NCI-H748 (cell line): Measurements from ENCODE around the gene KLHL36.
"Not testable (repeated sequence)": the region's sequence is repeated elsewhere in the genome, so short reads cannot be mapped to it uniquely, and the experiment has no call there.

Experiments used
- DNase-seq: peaks from one replicate; lab custom pipeline; 2025; ENCODE audit not compliant: unreplicated experiment; lab: John Stamatoyannopoulos, UW

Gene KLHL36

GRCh38 chr16:84690088-84690819, 41.9 kb downstream of the KLHL36 start:
- DNase-seq = no peak

DNA sequence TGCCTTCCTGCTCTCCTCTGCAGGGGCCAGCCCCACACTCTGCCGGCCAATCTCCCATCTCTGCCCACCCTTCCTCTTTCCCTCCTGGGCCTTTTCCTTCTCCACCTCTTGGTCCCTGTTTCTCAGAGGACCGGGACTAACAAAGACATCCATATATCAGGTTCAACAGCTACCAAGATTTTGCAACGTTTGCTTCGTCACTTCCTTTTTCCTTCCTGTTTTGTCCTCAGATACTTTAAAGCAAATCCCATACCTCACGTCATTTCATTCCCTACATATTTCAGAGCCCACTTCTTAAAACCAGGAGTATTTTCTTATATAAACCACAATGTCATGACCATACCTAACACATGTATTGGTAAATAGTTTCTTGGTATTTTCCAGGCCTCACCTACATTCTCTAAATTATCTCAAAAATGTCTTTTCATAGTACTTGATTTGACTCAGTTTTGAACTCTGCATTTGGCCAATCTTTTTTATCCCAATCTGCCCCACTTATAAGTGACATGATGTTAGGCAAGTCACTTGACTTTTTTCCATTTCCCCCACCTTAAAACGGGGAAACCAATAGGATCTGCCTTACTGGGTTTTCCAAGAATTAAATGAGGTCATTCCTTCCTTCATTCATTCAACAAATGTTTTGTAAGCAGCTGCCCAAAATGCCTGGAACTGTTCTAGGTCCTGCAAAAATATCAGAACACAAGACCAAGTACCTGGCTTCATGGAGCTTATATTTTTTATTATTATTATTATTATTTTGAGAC, 44.3 kb downstream of the KLHL36 start:
- DNase-seq = no peak

DNA sequence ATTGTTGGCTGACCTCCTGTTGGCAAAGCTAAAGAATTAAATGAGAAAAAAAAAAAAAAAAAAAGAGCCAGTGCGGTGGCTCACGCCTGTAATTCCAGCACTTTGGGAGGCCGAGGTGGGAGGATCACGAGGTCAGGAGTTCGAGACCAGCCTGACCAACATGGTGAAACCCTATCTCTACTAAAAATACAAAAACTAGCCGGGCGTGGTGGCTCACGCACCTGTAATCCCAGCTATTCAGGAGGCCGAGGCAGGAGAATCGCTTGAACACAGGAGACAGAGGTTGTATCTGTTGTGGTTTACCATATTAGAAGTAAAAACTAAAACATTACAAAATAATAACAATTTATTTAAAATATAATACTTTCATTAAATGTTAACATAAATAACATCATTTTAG, 45.6 kb downstream of the KLHL36 start:
- not testable (repeated sequence) for DNase-seq

DNA sequence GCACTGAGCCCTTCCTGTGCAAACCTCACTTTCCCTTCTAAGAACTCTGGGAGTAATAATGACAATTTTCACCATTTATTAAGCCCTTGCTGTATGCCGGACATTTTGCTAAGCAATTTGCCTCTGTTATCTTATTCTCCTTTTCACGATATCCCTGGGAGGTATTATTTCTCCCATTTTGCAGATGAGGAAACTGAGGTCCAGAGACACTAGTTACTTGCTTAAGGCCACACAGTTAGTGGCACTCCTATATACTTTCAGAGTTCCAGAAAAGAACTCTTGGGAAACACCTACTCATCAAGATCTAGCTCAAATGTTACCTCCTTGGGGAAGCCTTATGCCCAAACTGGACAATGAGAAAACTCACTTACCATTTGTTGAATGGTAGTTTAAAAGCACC, 46.7 kb downstream of the KLHL36 start:
- no peak for DNase-seq

GRCh38 chr16:84699147-84699711, 50.9 kb downstream of the KLHL36 start:
- DNase-seq = peak; percentile 60

- DNase-seq = peak; percentile 81
Measured at GRCh38 chr16:84699712-84700445, 51.6 kb downstream of the KLHL36 start, which contains the start of gene USP10. USP10 (plus strand) TSS chr16:84700000; CDS start chr16:84700091, 91 bp downstream.

DNA sequence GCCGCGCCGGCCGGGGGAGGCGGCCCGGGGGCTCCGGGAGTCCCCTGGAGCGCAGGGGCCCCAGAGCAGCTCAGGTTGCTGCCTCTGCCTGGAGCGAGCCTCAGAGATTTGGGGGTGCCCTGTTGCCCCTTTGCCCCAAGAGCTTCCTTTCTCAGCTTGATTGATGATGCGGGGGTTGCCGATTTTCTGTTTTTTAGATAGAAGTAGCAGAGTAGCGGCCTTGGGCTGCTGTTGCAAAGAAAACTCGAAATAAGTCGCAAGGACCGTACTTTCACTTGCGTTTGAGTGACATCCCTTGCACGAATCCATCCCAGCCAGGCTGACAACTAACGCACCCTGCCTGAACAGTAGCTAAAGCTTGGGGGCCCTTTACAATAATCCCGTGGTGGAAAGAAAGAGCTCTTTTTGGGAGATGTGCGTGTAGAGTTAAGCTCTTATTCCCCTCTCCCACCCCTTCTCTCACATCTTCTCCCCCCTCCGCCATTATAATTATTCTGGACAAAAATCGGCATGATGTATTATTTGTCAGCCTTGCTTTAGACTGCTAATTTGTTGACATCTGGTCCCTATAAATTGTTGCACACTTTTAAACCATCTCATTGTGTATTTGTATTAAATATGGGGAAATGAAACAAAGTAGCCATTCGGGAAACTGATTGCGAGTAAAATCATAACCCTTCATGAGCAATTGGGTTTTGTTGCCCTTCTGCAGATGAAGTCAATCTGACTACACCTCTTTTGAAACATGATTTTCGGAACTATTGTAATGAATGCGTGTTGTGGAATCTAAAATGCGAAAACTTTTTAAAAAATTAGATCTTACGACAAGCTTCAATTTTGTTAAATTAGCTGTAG, 52.4 kb downstream of the KLHL36 start:
- peak; percentile 22 for DNase-seq

GRCh38 chr16:84703681-84704080, 55.4 kb downstream of the KLHL36 start:
- no peak for DNase-seq

DNA sequence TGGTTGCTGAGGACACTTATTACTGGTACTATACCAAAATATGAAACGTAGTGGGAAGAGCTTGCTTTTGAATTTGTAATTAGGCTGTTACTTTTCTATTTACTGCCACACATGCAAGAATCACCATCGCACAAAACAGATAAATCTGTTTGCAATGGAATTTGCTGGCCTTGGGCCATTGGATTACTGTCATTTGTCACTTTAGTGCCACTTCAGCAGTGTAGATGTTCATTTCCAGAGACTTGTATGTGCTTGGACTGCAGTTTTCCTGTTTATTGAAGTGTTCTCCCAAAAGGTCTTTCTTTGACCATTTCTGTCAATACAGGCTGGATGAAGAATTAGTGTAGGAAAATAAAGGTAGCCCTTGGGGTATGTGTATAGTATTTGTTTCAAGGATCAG, 55.9 kb downstream of the KLHL36 start:
- DNase-seq = no peak

DNA sequence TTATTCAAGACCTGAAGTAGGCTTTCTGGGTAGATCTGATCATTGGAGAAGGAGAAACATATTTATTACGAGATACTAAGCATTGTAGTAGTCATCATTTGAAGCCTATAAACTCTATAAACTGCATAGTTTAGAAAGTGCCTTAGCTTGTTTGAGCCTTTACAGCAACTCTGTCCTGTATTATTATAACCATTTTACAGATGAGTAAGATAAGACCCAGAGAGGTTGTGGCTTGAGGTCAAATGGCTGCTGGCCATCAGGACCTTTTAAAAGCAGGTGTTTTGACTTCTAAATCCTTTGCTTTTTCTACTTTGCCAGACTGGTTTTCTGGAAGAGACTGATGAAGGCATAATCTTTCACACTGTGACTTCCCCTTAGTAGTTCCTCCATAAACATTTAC, 58.5 kb downstream of the KLHL36 start:
- no peak for DNase-seq

DNA sequence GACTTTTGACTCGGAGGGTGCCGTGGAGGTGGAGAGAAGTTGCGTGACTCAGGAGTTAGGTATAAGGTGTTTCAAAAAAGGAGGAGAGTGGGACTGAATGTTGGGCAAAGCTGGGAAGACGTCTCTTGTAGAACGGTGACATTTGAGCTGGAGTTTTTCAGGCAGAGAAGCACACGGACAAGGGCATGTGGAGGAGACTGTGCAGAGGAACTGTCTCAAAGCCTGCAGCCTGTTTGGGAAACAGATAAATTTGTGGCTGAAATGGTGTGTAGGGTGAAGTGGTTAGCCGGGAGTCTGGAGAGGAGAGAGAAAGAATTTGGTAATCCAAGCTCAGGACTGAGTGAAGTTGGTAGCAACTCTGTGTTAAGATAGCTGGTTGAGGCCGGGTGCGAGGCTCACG, 61.3 kb downstream of the KLHL36 start:
- no peak for DNase-seq

- DNase-seq = no peak
Measured at GRCh38 chr16:84710686-84711085, 62.4 kb downstream of the KLHL36 start.
